IPS-18c (cell line): ENCODE measurements around the gene MRM1.

Experiments used
- H3K4me3 ChIP-seq: 2 replicates; pipeline ENCODE4 v1.7.0; 2013; ENCODE audit warnings: low read depth, mild to moderate bottlenecking, low read length, moderate library complexity; ENCODE audit not compliant: insufficient read depth
- H3K9me3 ChIP-seq: one replicate; pipeline ENCODE4 v1.6.1; 2013; ENCODE audit warnings: mild to moderate bottlenecking, low read length, moderate library complexity; ENCODE audit not compliant: control insufficient read depth, insufficient read depth

The MRM1 gene

GRCh38 chr17:36601303-36602029 lies at the start of gene MRM1:
MRM1 (plus strand) TSS chr17:36601583; CDS start chr17:36601811, 228 bp downstream.
- Histone ChIP-seq H3K9me3 (no peaks in the 10 kb centered on the region), H3K4me3 (peak within 1 kb of the TSS; percentile 88)

GRCh38 chr17:36553459-36553858 lies 47.9 kb upstream of the MRM1 start:
- H3K4me3 ChIP-seq: no peak overlapping the region
- H3K9me3 ChIP-seq: no peaks in the 10 kb centered on the region

- H3K9me3 ChIP-seq: no peaks in the 10 kb centered on the region
- H3K4me3 ChIP-seq: no peak overlapping the region
These were observed 35.3 kb upstream of the MRM1 start for GRCh38 chr17:36566081-36566480.

DNA sequence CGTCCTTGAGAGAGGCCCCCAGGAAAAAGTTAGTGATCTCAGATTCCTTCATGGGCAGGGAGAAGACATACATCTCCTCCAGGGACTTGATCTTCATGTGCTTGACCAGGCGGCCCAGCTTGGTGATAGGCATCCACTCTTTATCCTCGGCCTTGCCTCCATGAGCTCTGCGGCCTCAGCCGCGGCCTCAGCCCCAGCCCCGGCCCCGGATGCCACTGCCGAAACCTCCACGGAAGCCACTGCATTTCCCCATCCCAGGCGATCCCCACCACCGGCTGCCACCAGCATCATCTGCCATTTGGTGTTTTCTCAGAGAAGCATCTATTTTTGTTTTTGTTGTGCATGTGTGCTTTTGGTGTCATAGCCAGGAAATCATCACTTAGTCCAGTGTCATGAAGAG lies 26.4 kb upstream of the MRM1 start:
- H3K4me3 ChIP-seq: no peak overlapping the region
- no peaks in the 10 kb centered on the region for H3K9me3 ChIP-seq

DNA sequence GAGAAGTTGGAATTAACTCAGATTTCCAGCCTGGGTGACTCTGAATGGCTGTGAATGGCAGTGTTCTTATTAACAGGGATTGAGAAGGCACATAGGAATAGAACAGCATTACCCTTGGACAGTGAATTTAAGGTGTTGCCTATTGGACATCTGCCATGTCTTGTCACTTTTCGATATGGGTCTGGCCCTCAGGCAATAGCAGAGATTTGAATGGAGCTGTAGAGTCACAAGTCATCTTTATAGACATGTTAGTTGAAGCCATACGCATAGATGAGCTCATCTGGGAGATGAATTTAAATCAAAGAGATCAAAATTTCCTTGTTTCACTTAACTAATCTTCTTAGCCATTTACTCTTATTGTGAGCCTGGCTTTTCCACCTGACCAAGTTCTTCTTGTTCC lies 24.6 kb upstream of the MRM1 start:
- H3K4me3 ChIP-seq: no peak overlapping the region

DNA sequence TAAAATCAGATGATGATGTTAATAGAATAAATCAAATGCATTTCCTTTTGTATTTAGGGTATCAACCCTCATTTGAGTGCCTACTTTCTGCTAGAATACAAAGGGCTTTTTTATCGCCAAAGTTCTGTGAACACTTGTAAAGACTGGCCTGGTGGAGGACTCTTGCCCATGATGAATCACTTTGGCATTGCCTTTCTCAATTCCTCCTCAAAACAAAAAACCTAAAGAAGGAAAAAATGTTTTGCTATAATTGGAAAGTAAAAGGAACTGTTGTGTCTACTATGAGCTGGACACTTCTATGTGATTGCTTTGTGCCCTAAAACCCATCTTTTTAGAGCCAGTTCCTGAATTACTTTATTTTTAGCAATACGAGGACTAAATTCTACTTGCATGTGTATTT lies 22.7 kb upstream of the MRM1 start:
- no peak overlapping the region for H3K4me3 ChIP-seq

More for the DNA sequence above, 24.6 kb upstream of the MRM1 start:
- H3K9me3 ChIP-seq: no peaks in the 10 kb centered on the region

GRCh38 chr17:36583787-36584186 lies 17.6 kb upstream of the MRM1 start:
- no peaks in the 10 kb centered on the region for H3K9me3 ChIP-seq
- H3K4me3 ChIP-seq: no peak overlapping the region

More for the DNA sequence above, 22.7 kb upstream of the MRM1 start:
- no peaks in the 10 kb centered on the region for H3K9me3 ChIP-seq

DNA sequence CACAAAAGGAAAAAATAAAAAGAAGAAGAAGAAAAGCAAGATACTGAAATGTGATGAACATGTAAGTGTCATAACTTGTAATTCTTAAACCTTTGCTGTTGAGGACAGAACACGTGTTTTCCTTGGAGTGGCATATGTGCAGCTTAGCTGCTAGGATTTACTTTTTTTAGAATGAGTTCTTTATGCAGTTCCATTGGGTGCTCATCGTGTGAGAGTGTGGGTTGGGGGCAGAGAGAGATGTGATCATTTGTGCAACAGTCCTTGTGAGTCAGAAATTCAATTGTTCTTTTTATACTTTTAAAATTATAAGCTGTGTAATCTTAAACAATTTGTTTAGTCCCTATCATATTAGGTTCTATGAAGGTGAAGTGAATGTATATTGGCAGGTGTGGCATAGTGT lies 15.2 kb upstream of the MRM1 start:
- H3K9me3 ChIP-seq: no peaks in the 10 kb centered on the region

GRCh38 chr17:36590082-36590481 lies 11.3 kb upstream of the MRM1 start:
- Histone ChIP-seq H3K9me3 (no peaks in the 10 kb centered on the region), H3K4me3 (no peak overlapping the region)

More for the DNA sequence above, 15.2 kb upstream of the MRM1 start:
- H3K4me3 ChIP-seq: no peak overlapping the region

- peak within 1 kb of the TSS; percentile 82 for H3K4me3 ChIP-seq
- H3K9me3 ChIP-seq: no peaks in the 10 kb centered on the region
These were observed 9.7 kb upstream of the MRM1 start, which contains the start of gene DHRS11 for GRCh38 chr17:36591434-36592315. DHRS11 (plus strand) TSS chr17:36591879; CDS start chr17:36592010, 131 bp downstream.

DNA sequence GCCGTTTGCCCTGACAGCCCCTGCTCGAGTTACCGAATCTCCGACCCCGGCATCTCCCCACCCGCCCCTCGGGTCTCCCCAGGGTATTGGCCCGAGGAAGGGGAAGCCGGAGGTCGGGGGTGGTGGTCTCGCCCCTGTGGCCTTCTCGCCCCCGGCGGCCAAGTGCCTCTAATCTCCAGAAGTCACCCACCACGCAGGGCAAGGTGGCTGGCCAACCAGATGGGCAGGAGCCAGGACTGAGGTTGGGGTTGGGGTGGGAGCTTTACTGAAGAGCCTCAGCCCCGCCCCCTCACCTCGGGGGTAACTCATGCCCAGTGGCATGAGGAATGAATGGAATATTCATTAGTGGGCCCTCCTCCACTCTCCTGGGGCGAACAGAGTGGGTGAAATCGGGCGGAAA lies 9.1 kb upstream of the MRM1 start:
- H3K4me3 ChIP-seq: peak overlapping the region; percentile 82
- H3K9me3 ChIP-seq: no peaks in the 10 kb centered on the region

DNA sequence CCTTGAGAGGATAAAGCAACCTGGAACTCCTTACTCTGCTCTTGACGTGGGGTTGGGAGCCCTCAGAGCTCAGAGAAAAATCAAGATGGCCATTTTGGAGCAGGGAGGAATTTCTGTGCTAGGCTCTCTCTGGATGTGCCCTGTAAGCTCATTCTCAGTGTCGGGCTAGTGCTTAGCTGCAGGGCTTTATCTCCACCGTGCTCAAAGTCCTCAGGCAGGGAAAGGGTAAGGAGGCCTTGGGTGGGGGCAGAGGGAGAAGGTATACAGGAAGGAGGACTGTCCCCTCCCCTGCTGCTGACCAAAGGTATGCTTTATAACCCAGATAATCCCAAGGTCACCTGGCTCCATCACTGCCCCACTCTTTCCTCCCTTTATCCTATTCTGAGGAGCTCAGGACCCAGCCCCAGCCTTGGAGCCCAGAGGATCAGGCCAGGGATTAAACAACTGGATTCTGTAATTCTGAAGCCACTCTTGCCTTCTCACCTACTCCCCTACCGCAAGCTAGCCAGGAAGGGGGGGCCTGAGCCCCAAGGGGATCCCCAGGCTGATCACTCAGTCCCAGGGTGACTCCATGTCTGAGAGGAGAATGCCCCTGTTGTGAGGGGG lies 8.6 kb upstream of the MRM1 start:
- Histone ChIP-seq H3K9me3 (no peaks in the 10 kb centered on the region), H3K4me3 (peak overlapping the region; percentile 82)

GRCh38 chr17:36593656-36594316 lies 7.6 kb upstream of the MRM1 start:
- Histone ChIP-seq H3K4me3 (no peak overlapping the region), H3K9me3 (no peaks in the 10 kb centered on the region)

DNA sequence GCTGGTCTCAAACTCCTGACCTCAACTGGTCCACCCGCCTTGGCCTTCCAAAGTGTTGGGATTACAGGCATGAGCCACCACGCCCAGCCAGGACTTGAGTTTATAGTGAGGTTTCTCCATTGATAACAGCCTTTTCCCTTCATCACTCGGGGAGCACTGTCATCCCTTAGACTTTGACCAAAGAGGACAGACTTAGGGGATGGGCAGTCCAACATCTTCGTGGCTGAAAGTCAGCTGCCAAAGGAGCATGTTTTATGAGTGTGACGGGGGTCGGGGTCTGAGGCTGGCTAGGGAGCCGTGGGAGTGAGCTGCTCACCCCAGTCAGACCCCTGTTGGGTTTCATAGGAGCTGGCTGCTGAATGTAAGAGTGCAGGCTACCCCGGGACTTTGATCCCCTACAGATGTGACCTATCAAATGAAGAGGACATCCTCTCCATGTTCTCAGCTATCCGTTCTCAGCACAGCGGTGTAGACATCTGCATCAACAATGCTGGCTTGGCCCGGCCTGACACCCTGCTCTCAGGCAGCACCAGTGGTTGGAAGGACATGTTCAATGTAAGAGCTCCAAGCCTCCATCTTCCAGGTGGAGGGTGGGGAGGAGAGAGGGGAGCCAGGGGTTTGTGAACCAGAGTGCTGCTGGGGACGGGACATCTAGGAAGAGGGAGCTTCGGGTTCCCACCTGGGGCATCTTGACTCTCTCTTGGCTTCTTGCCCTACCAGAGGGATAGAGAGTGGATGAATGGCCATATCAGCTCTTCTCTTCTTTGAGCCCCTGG lies 6.6 kb upstream of the MRM1 start:
- Histone ChIP-seq H3K9me3 (no peaks in the 10 kb centered on the region), H3K4me3 (no peak overlapping the region)

GRCh38 chr17:36597226-36597625 lies 4.2 kb upstream of the MRM1 start:
- H3K9me3 ChIP-seq: no peaks in the 10 kb centered on the region
- no peak overlapping the region for H3K4me3 ChIP-seq

DNA sequence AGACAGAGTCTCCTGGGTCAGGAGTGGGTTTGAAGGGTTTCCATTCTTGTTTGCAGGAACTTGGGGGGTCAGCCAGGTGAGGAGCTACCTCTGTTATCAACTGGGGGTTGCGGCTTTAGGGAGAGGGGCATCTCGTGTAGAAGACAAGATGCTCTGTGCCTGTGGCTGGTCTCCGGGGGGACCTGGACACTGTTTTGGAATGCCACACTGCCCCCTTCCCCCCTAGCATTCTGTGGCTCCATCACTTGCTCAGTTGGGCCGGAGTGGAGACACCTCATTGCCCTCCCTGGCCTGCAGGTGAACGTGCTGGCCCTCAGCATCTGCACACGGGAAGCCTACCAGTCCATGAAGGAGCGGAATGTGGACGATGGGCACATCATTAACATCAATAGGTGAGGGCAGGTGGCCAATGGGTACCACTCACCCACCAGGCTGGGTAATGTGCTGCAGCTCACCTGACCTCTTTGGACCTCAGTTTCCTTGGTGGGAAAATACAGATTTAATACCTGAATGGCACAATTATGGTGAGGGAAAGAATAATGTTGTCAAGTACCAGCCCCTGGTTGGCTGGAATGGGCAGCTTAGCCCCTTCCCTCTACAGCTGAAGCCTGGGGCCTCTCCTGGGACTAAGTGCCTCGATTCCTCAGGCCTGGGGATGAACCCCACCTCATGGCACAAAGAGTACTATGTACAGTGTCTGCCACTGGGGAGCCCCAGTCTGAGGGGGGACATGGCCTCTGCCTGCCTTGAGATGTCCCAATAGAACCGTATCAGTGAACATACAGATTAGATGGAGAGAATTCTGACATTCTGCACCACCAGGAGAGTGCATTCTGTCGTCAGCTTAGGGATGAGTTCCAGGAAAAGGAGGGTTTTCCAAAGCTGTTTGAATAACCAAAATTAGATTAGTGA lies 3.3 kb upstream of the MRM1 start:
- Histone ChIP-seq H3K4me3 (no peak overlapping the region), H3K9me3 (no peaks in the 10 kb centered on the region)
